GM04504 (cell line): ENCODE data around the gene PALM3.

Source experiments
- DNase-seq: peaks from one replicate; pipeline ENCODE4 v3.0.0-alpha.2; 2012; ENCODE audit warnings: low read depth

PALM3 gene

GRCh38 chr19:14061751-14062557 lies at the start of gene PALM3:
TSS of gene PALM3 (minus strand) at chr19:14062076. CDS start at chr19:14061980, 96 bp downstream.
- no peak for DNase-seq

- DNase-seq: no peak
Measured at GRCh38 chr19:14111486-14111885, 49.6 kb upstream of the PALM3 start.

GRCh38 chr19:14110650-14111049 lies 48.8 kb upstream of the PALM3 start:
- DNase-seq: no peak

- DNase-seq: no peak
Measured at GRCh38 chr19:14107581-14108461, 45.9 kb upstream of the PALM3 start.

GRCh38 chr19:14106840-14107239 lies 45.0 kb upstream of the PALM3 start:
- no peak for DNase-seq

GRCh38 chr19:14105680-14106079 lies 43.8 kb upstream of the PALM3 start:
- DNase-seq: no peak

- no peak for DNase-seq
Measured at GRCh38 chr19:14103310-14103709, 41.4 kb upstream of the PALM3 start.

GRCh38 chr19:14102756-14103155 lies 40.9 kb upstream of the PALM3 start:
- no peak for DNase-seq

GRCh38 chr19:14102102-14102696 lies 40.3 kb upstream of the PALM3 start:
- DNase-seq: no peak

- DNase-seq: no peak
Measured at GRCh38 chr19:14101003-14101545, 39.2 kb upstream of the PALM3 start.

- DNase-seq: no peak
Measured at GRCh38 chr19:14097532-14098151, 35.8 kb upstream of the PALM3 start.

- no peak for DNase-seq
Measured at GRCh38 chr19:14096272-14096992, 34.6 kb upstream of the PALM3 start.

GRCh38 chr19:14094854-14095253 lies 33.0 kb upstream of the PALM3 start:
- no peak for DNase-seq

GRCh38 chr19:14093117-14093823 lies 31.4 kb upstream of the PALM3 start:
- no peak for DNase-seq

GRCh38 chr19:14091813-14092462 lies 30.1 kb upstream of the PALM3 start:
- no peak for DNase-seq

GRCh38 chr19:14091081-14091812 lies 29.4 kb upstream of the PALM3 start:
- no peak for DNase-seq

- peak; percentile 62 for DNase-seq
Measured at GRCh38 chr19:14090509-14091080, 28.7 kb upstream of the PALM3 start, which contains the start of gene SAMD1. TSS of gene SAMD1 (minus strand) at chr19:14090751.

- DNase-seq: no peak
Measured at GRCh38 chr19:14089662-14090508, 28.0 kb upstream of the PALM3 start.
